CD4-positive, alpha-beta T cell (primary cell): Measurements from ENCODE around the gene TRAFD1. TPM values are rescaled to one million over a fixed set of nuclear protein-coding genes. Genes with fewer than 3 reads are reported as not detected.

Experiments
- ATAC-seq: fragments of 200-7000 bp; cut with Tn5 transposase; one replicate; pipeline ENCODE4 v1.10.0; 2022; ENCODE audit warnings: mild to moderate bottlenecking; ENCODE audit not compliant: poor library complexity
- CTCF ChIA-PET: fragments of 350-600 bp; sonication (Branson Sonifier 250); formaldehyde crosslinking; loops from one replicate; lab custom pipeline; 2021; ENCODE audit warnings: antibody characterized with exemption, inconsistent platforms; lab: Charles Lee
- POLR2A ChIA-PET: fragments of 350-600 bp; sonication (Branson Sonifier 250); formaldehyde crosslinking; loops from one replicate; lab custom pipeline; 2021; ENCODE audit warnings: antibody characterized with exemption, inconsistent platforms; lab: Charles Lee
- DNase-seq, 14 experiments: peaks; one replicate each; pipeline ENCODE4 v3.0.0-alpha.2; 2013 to 2020; ENCODE audit warnings: mixed read lengths in 2 of 14
- H3K27ac ChIP-seq, 2 donors: one replicate each; pipeline versions ENCODE4 v1.5.1 to v1.7.0; 2013; ENCODE audit warnings: low read length in 2 of 2, low read depth in 1 of 2, mild to moderate bottlenecking in 1 of 2
- H3K27me3 ChIP-seq, 2 experiments: 1 replicate in 1 of 2; 2 replicates in 1 of 2; pipeline versions ENCODE4 v1.6.1 to v1.7.0; 2013; ENCODE audit warnings: low read length in 2 of 2, control low read depth in 1 of 2, mild to moderate bottlenecking in 1 of 2, moderate library complexity in 1 of 2; ENCODE audit not compliant: insufficient read depth in 2 of 2, control insufficient read depth in 1 of 2
- H3K36me3 ChIP-seq: one replicate; pipeline ENCODE4 v1.6.1; 2013; ENCODE audit warnings: low read length, control low read depth; ENCODE audit not compliant: insufficient read depth
- H3K4me1 ChIP-seq: one replicate; pipeline ENCODE4 v1.6.1; 2013; ENCODE audit warnings: low read length, control low read depth; ENCODE audit not compliant: insufficient read depth
- H3K4me3 ChIP-seq: one replicate; pipeline ENCODE4 v1.5.1; 2013; ENCODE audit warnings: mild to moderate bottlenecking, low read length, moderate library complexity
- H3K9me3 ChIP-seq, 2 experiments: 1 replicate in 1 of 2; 2 replicates in 1 of 2; pipeline versions ENCODE4 v1.6.1 to v1.7.0; 2013; ENCODE audit warnings: low read length in 2 of 2, mild to moderate bottlenecking in 2 of 2, control low read depth in 1 of 2, moderate library complexity in 1 of 2; ENCODE audit not compliant: control insufficient read depth in 1 of 2, insufficient read depth in 1 of 2
- H3K27ac Mint-ChIP-seq: one replicate; pipeline ENCODE4 v1.8.0; 2020; ENCODE audit warnings: mixed read lengths
- H3K27me3 Mint-ChIP-seq: one replicate; pipeline ENCODE4 v1.8.0; 2021; ENCODE audit warnings: mixed read lengths
- H3K36me3 Mint-ChIP-seq: one replicate; pipeline ENCODE4 v1.8.0; 2021; ENCODE audit warnings: low read depth, mixed read lengths
- H3K4me1 Mint-ChIP-seq: one replicate; pipeline ENCODE4 v1.8.0; 2021; ENCODE audit warnings: low read depth, mixed read lengths
- H3K4me3 Mint-ChIP-seq: one replicate; pipeline ENCODE4 v1.8.0; 2020; ENCODE audit warnings: mild to moderate bottlenecking, mixed read lengths
- H3K9me3 Mint-ChIP-seq: one replicate; pipeline ENCODE4 v1.8.0; 2020; ENCODE audit warnings: mixed read lengths
- CTCF ChIP-seq: fragments of 200-600 bp; IDR thresholded peaks from one replicate; pipeline ENCODE4 v1.8.0; 2022; ENCODE audit warnings: antibody characterized with exemption, mild to moderate bottlenecking
- intact Hi-C, 2 experiments: fragments of 100-400 bp; cut with DNase I in 1 of 2; cut with micrococcal nuclease in 1 of 2; formaldehyde crosslinking; loops; one replicate each; pipeline versions ENCODE4 v1.15.1 to v1.9.0; 2023 to 2025; cut with DNase I, micrococcal nuclease
- total RNA-seq, 174 experiments: library from RNA in 2 of 174; stranded (reverse) in 2 of 174; gene quantifications; one replicate each; pipeline ENCODE4 v1.2.3 and lab custom pipeline; 2021 to 2026

TRAFD1 gene
- total RNA-seq, 2 experiments from 2014 or later: 19.6 to 20.4 TPM

GRCh38 chr12:112176321-112177010, 51.1 kb downstream of the TRAFD1 start:
- Mint-ChIP-seq H3K36me3 (peaks cover 55% of the 10 kb centered on the region), H3K4me3 (no peak overlapping the region), H3K27me3 (no peaks in the 10 kb centered on the region)

GRCh38 chr12:112178796-112179195, 53.4 kb downstream of the TRAFD1 start:
- no peak overlapping the region for H3K27ac Mint-ChIP-seq

More at GRCh38 chr12:112176321-112177010, 51.1 kb downstream of the TRAFD1 start:
- no peaks in the 10 kb centered on the region for H3K4me1 ChIP-seq
- Mint-ChIP-seq H3K4me1 (no peaks in the 10 kb centered on the region), H3K9me3 (no peaks in the 10 kb centered on the region), H3K27ac (no peak overlapping the region)
- no peak overlapping the region for H3K27ac ChIP-seq
- ChIA-PET CTCF (no interaction called here), POLR2A (no interaction called here)
- H3K4me3 ChIP-seq: no peak overlapping the region
- DNase-seq (no peak), ATAC-seq (no peak)
- no peaks in the 10 kb centered on the region for H3K27me3 ChIP-seq
- H3K9me3 ChIP-seq: no peaks in the 10 kb centered on the region
- no peak for TF ChIP-seq CTCF
- peaks cover 47% of the 10 kb centered on the region for H3K36me3 ChIP-seq
- intact Hi-C loops: no loop called here

GRCh38 chr12:112179341-112179740, 54.0 kb downstream of the TRAFD1 start:
- H3K27me3 ChIP-seq: no peaks in the 10 kb centered on the region
- intact Hi-C loops: no loop called here
- DNase-seq (peak in 1 of 14 experiments; percentile 7), ATAC-seq (no peak)
- H3K36me3 Mint-ChIP-seq: peaks cover 66% of the 10 kb centered on the region
- no peak overlapping the region for H3K4me3 Mint-ChIP-seq
- no peaks in the 10 kb centered on the region for H3K9me3 ChIP-seq
- no peaks in the 10 kb centered on the region for H3K4me1 Mint-ChIP-seq
- ChIA-PET CTCF (no interaction called here), POLR2A (no interaction called here)
- no peak overlapping the region for H3K27ac Mint-ChIP-seq
- H3K4me1 ChIP-seq: no peaks in the 10 kb centered on the region
- H3K9me3 Mint-ChIP-seq: no peaks in the 10 kb centered on the region
- no peak overlapping the region for H3K27ac ChIP-seq
- H3K4me3 ChIP-seq: no peak overlapping the region
- no peaks in the 10 kb centered on the region for H3K27me3 Mint-ChIP-seq
- H3K36me3 ChIP-seq: peaks cover 48% of the 10 kb centered on the region
- no peak for TF ChIP-seq CTCF

More at GRCh38 chr12:112178796-112179195, 53.4 kb downstream of the TRAFD1 start:
- H3K27me3 ChIP-seq: no peaks in the 10 kb centered on the region
- H3K4me1 Mint-ChIP-seq: no peaks in the 10 kb centered on the region
- ChIA-PET CTCF (no interaction called here), POLR2A (no interaction called here)
- no peaks in the 10 kb centered on the region for H3K4me1 ChIP-seq
- H3K36me3 Mint-ChIP-seq: peaks cover 65% of the 10 kb centered on the region
- DNase-seq: no peak
- no peak for ATAC-seq
- intact Hi-C loops: no loop called here
- no peak for TF ChIP-seq CTCF
- H3K27me3 Mint-ChIP-seq: no peaks in the 10 kb centered on the region
- peaks cover 45% of the 10 kb centered on the region for H3K36me3 ChIP-seq
- H3K4me3 ChIP-seq: no peak overlapping the region
- no peak overlapping the region for H3K4me3 Mint-ChIP-seq
- H3K9me3 Mint-ChIP-seq: no peaks in the 10 kb centered on the region
- no peak overlapping the region for H3K27ac ChIP-seq
- no peaks in the 10 kb centered on the region for H3K9me3 ChIP-seq
